ENCODE data around the gene ETV5. TPM values are rescaled to one million over a fixed set of nuclear protein-coding genes. Genes with fewer than 3 reads are reported as not detected.

ETV5 gene
- polyA plus RNA-seq, 3 donors: 0.07 to 1.2 (median 0.88) TPM

DNA sequence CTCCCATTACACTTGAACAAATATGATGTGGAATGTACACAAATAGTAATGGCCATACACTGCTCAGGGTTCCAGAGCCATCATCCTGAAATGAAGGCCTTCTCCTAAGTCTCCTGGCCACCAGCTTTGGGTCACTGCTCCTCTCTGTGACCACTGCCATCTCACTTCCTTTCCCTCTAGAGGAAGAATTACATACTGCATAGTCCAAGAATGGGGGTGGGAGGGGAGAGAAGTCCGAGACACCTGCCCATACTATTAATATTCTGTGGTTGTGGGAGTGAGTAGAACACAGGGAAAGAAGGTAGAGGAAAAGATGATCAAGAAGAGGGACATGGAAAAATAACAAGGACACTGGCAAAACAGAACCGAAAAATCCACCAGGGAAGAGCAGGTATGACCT lies 20.6 kb downstream of the ETV5 start:
- DNase-seq: no peak
- TF ChIP-seq, protein P1, sequence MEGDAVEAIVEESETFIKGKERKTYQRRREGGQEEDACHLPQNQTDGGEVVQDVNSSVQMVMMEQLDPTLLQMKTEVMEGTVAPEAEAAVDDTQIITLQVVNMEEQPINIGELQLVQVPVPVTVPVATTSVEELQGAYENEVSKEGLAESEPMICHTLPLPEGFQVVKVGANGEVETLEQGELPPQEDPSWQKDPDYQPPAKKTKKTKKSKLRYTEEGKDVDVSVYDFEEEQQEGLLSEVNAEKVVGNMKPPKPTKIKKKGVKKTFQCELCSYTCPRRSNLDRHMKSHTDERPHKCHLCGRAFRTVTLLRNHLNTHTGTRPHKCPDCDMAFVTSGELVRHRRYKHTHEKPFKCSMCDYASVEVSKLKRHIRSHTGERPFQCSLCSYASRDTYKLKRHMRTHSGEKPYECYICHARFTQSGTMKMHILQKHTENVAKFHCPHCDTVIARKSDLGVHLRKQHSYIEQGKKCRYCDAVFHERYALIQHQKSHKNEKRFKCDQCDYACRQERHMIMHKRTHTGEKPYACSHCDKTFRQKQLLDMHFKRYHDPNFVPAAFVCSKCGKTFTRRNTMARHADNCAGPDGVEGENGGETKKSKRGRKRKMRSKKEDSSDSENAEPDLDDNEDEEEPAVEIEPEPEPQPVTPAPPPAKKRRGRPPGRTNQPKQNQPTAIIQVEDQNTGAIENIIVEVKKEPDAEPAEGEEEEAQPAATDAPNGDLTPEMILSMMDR (IDR thresholded peaks at IDR 0.05): no peak
- H3K36me3 Mint-ChIP-seq: no peaks in the 10 kb centered on the region
- Histone ChIP-seq H3K27ac (ENCODE audit: low read depth in 1 of 2, low read length in 2 of 2) (no peak overlapping the region), H3K36me3 (replicated peaks in 1 of 2; ENCODE audit: control insufficient read depth in 1 of 2, insufficient read depth in 2 of 2, low read length in 2 of 2) (no peaks in the 10 kb centered on the region), H4K20me1 (ENCODE audit: insufficient read depth, low read length) (no peaks in the 10 kb centered on the region), H3K27me3 (ENCODE audit: control insufficient read depth in 2 of 2, insufficient read depth in 2 of 2, low read length in 2 of 2) (no peaks in the 10 kb centered on the region), H2AFZ (ENCODE audit: insufficient read depth, low read depth, low read length, poor library complexity, severe bottlenecking) (no peak overlapping the region), H3K9me3 (replicated peaks in 1 of 2; ENCODE audit: control insufficient read depth in 1 of 2, insufficient read depth in 1 of 2, low read length in 2 of 2) (no peaks in the 10 kb centered on the region), H3K4me2 (replicated peaks; ENCODE audit: extremely low read depth, low read length, poor library complexity, severe bottlenecking) (no peak overlapping the region), H3K4me1 (ENCODE audit: control insufficient read depth in 1 of 2, insufficient read depth in 2 of 2, low read length in 2 of 2) (peaks cover 6% of the 10 kb centered on the region in 2 donors), H3K9ac (ENCODE audit: insufficient read depth, low read length, poor library complexity, severe bottlenecking) (no peak overlapping the region), H3K4me3 (replicated peaks in 1 of 3; ENCODE audit: low read depth in 2 of 3, low read length in 3 of 3) (no peak overlapping the region), H3K79me2 (ENCODE audit: insufficient read depth, low read length) (no peaks in the 10 kb centered on the region)
- no peak overlapping the region for H3K4me3 Mint-ChIP-seq
- H3K27ac Mint-ChIP-seq: no peak overlapping the region
- peaks cover 0 to 2% (median 0%) of the 10 kb centered on the region in 7 donors for H3K9me3 Mint-ChIP-seq
- peaks cover 0 to 7% (median 4%) of the 10 kb centered on the region in 3 donors for H3K27me3 Mint-ChIP-seq (ENCODE audit: low read depth in 3 of 3)
- WGBS (ENCODE audit: insufficient coverage): no CpG with 5 or more reads among the region's 2 CpGs
- intact Hi-C loops (cut with micrococcal nuclease): no loop called here
- H3K4me1 Mint-ChIP-seq: peaks cover 6% of the 10 kb centered on the region

DNA sequence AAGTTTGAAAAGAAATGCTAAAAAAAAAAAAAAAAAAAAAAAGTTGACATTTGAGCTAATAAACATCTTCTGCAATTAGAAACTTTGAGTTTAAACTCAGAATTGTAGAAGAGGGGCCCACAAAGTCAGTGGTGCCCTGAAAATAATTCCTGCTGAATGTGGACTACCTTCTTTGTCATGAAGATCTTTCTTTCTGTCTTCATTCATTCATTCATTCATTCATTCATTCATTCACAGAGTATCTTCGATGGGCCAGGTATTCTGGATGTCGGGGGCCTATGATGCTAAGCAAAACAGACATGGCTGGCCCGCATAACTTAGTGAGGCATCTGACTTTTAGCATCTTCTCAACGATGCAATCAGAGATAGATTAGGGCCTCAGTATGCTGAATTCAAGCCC lies 24.6 kb downstream of the ETV5 start:
- H3K4me1 ChIP-seq (ENCODE audit: control insufficient read depth in 1 of 2, insufficient read depth in 2 of 2, low read length in 2 of 2): no peaks in the 10 kb centered on the region
- TF ChIP-seq, protein P1 (IDR thresholded peaks at IDR 0.05): no peak
- H4K20me1 ChIP-seq (ENCODE audit: insufficient read depth, low read length): no peaks in the 10 kb centered on the region
- no peak for DNase-seq
- H3K9me3 Mint-ChIP-seq: peaks cover 0 to 2% (median 0%) of the 10 kb centered on the region in 7 donors
- no peak overlapping the region for H3K27ac ChIP-seq (ENCODE audit: low read depth in 1 of 2, low read length in 2 of 2)
- no peak overlapping the region for H3K4me3 Mint-ChIP-seq
- no peaks in the 10 kb centered on the region for H3K9me3 ChIP-seq (replicated peaks in 1 of 2; ENCODE audit: control insufficient read depth in 1 of 2, insufficient read depth in 1 of 2, low read length in 2 of 2)
- H3K9ac ChIP-seq (ENCODE audit: insufficient read depth, low read length, poor library complexity, severe bottlenecking): no peak overlapping the region
- intact Hi-C loops (cut with micrococcal nuclease): no loop called here
- no peak overlapping the region for H2AFZ ChIP-seq (ENCODE audit: insufficient read depth, low read depth, low read length, poor library complexity, severe bottlenecking)
- H3K36me3 ChIP-seq (replicated peaks in 1 of 2; ENCODE audit: control insufficient read depth in 1 of 2, insufficient read depth in 2 of 2, low read length in 2 of 2): no peaks in the 10 kb centered on the region
- no peaks in the 10 kb centered on the region for H3K36me3 Mint-ChIP-seq
- H3K27me3 Mint-ChIP-seq (ENCODE audit: low read depth in 3 of 3): peaks cover 0 to 7% (median 2%) of the 10 kb centered on the region in 3 donors
- H3K4me2 ChIP-seq (replicated peaks; ENCODE audit: extremely low read depth, low read length, poor library complexity, severe bottlenecking): no peak overlapping the region
- no peak overlapping the region for H3K4me3 ChIP-seq (replicated peaks in 1 of 3; ENCODE audit: low read depth in 2 of 3, low read length in 3 of 3)
- no peaks in the 10 kb centered on the region for H3K27me3 ChIP-seq (ENCODE audit: control insufficient read depth in 2 of 2, insufficient read depth in 2 of 2, low read length in 2 of 2)
- no peaks in the 10 kb centered on the region for H3K79me2 ChIP-seq (ENCODE audit: insufficient read depth, low read length)
- 89% methylated on average over 3 of the region's 4 CpGs for WGBS (ENCODE audit: insufficient coverage)
- no peaks in the 10 kb centered on the region for H3K4me1 Mint-ChIP-seq
- H3K27ac Mint-ChIP-seq: no peak overlapping the region

Measured in CD14-positive monocyte (primary cell).